HG02571 (cell line): ENCODE data around the gene SF3B2.
"Not testable (repeated sequence)": the region's sequence is repeated elsewhere in the genome, so short reads cannot be mapped to it uniquely, and the experiment has no call there.

Source experiments
- ATAC-seq: cut with Tn5 transposase; IDR thresholded peaks from one replicate; pipeline ENCODE4 v1.9.1; 2021; ENCODE audit warnings: mild to moderate bottlenecking, moderate library complexity; ENCODE audit not compliant: unreplicated experiment

The SF3B2 gene

GRCh38 chr11:66051766-66052663, at the start of gene SF3B2:
TSS of gene SF3B2 (plus strand) at chr11:66052364. CDS start at chr11:66052385, 21 bp downstream.
- peak; percentile 91 for ATAC-seq

GRCh38 chr11:66002648-66003225, 49.4 kb upstream of the SF3B2 start:
- peak; percentile 48 for ATAC-seq

GRCh38 chr11:66003291-66003690, 48.9 kb upstream of the SF3B2 start:
- no peak for ATAC-seq

GRCh38 chr11:66004186-66004585, 48.0 kb upstream of the SF3B2 start:
- ATAC-seq: no peak

GRCh38 chr11:66006134-66006890, 45.9 kb upstream of the SF3B2 start:
- no peak for ATAC-seq

- ATAC-seq: no peak
These were observed 45.3 kb upstream of the SF3B2 start for GRCh38 chr11:66006891-66007176.

GRCh38 chr11:66007201-66007634, 44.9 kb upstream of the SF3B2 start:
- no peak for ATAC-seq

GRCh38 chr11:66008095-66008467, 44.1 kb upstream of the SF3B2 start:
- no peak for ATAC-seq

- no peak for ATAC-seq
These were observed 43.6 kb upstream of the SF3B2 start for GRCh38 chr11:66008468-66009101.

GRCh38 chr11:66010036-66010435, 42.1 kb upstream of the SF3B2 start:
- not testable (repeated sequence) for ATAC-seq

- ATAC-seq: no peak
These were observed 40.9 kb upstream of the SF3B2 start for GRCh38 chr11:66011239-66011784.

- no peak for ATAC-seq
These were observed 40.3 kb upstream of the SF3B2 start, which contains the start of gene CST6 for GRCh38 chr11:66011785-66012303. TSS of gene CST6 (plus strand) at chr11:66012008. CDS start at chr11:66012045, 37 bp downstream.

- ATAC-seq: no peak
These were observed 39.7 kb upstream of the SF3B2 start for GRCh38 chr11:66012371-66012945.

- ATAC-seq: no peak
These were observed 39.0 kb upstream of the SF3B2 start for GRCh38 chr11:66012946-66013761.

GRCh38 chr11:66013762-66014100, 38.4 kb upstream of the SF3B2 start:
- ATAC-seq: no peak

- ATAC-seq: no peak
These were observed 37.2 kb upstream of the SF3B2 start for GRCh38 chr11:66014804-66015453.

- ATAC-seq: no peak
These were observed 36.7 kb upstream of the SF3B2 start for GRCh38 chr11:66015454-66015881.

- ATAC-seq: no peak
These were observed 36.0 kb upstream of the SF3B2 start for GRCh38 chr11:66015936-66016792.
